Hypothalamus (tissue), 51 donors: Measurements from ENCODE around the gene ERC2.

Experiments
- DNase-seq, 51 donors: peaks; one replicate each; lab custom pipeline; 2025; lab: John Stamatoyannopoulos, UW

Gene ERC2

DNA sequence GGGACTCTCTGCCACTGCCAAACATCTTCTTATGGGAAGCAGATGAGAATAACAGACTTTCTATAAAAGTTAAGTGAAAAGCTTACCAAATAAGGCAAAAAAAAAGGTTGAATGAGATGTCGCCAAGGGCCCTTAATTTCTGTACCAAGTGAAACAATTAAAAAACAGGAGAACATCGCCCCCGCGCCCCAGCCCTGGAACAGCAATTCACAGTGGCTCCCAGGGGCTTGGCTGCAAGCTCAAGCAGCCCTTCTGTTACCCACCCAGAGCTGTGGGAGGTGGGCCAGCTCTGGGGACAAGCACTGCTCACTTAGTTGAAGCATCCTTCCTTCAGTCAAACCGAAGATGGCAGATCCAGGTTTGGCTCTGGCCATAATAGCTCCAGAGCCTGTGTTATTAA, 208.0 kb downstream of the ERC2 start:
- DNase-seq, result no peak

DNA sequence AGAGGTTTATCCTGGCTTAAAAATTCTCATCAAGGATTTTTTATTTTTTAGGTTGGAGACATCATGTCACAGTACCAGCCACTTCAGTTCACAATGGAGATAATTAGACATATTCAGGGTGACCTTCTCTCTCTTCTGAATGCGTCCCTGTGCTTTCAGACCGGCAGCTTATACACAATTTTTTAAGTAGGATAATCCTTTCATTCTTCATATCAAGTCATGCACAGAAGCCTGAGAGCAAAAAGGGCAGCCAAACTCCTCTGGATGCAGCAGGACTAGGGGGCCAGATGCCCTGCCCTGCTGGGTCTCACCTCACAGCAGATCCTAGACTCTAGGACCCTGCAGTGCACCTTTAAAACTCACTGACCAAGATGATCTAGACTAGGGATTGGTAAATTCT, 210.4 kb downstream of the ERC2 start:
- no peak for DNase-seq

DNA sequence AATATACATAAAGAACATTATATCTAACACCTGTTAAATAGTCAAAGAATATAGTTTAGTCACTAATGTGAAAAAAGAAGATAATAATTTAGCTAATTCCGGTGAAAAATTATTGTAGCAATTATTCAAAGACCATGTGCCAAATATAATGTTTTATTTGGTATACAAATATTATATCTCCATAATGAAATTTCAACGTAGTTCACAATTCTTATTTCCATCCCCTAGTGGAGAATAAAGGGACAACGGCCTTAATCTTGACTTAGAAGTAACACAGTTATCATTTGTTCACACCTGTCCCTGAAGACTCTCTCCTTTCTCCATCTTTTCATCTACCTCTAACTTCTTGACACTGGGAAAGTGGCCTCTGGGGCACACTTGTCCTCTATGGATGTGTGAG, 213.4 kb downstream of the ERC2 start:
- no peak for DNase-seq

DNA sequence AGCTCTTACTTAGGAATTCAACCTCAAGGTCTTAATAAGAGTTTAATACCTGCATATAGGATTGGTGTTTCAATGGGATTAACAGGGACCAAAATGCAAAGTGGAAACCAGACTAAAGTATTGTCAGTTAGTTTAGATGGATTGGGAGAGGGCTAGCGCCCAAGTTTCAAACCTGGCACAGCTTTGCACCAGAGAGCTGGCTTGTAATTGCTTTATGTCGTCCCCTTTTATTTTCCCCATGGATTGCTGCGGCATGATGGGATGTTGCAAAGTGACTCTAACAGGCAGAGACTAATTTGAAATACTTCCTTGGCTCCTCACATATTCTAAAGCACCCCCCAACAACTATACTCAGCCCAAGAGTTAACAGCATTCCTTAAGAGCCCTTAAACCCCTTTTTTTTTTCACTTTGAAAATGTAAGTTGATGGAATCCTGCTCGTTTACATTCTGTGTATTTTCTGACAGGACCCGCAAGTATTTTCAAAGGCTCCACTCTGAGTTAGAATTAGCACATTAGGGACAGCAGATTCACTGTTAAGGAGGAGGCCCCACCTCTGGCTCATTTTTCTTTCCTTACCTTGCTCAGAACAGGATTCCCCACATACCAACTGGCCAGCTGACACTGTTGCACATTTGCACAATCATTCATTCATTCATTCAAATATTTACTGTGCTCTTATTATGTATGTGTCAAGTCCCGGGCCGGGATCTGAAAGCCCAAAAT, 214.2 kb downstream of the ERC2 start:
- no peak for DNase-seq

DNA sequence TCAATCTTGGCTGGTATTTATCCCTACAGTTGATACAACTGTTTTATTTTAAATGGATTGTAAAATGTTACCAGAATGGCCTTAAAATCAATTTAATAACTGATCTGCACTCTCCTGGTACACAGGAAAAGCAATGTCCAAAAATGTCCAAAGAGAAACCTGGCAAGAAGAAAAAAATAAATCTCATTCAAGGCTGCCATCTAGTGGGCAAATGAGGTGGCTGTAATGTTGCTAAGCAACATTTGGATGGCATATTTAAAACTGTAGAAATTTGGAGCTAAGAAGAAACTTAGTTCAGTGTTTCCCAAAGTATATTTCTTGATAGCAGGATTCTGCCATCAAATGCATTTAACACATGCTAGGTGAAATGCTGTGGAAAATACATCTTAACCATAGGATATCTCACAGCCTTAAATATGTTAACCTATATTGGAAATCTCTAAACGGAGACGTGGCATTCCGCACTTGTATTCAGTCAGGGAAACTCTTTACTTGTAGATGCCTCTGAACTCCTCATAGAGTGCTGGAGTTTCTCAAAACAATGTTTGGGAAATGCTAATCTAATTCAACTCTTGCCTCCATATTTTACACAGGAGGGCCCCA, 216.8 kb downstream of the ERC2 start:
- peak in 13 of 51 donors; percentile 1 to 54 (median 9) for DNase-seq

DNA sequence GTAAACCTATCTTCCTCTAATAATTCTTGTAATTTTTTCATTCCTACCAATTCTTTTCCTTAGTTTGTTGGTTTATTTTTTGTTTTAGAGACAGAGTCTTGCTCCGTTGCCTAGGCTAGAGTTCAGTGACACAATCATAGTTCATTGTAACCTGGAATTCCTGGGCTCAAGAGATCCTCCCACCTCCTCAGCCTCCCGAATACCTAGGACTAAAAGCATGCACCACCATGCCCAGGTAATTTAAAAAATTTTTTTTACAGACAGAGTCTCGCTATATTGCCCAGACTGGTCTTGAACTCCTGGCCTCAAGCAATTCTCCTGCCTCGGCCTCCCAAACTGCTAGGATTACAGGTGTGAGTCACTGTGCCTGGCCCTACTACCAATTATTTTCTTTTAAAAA, 220.2 kb downstream of the ERC2 start:
- DNase-seq, result no peak

DNA sequence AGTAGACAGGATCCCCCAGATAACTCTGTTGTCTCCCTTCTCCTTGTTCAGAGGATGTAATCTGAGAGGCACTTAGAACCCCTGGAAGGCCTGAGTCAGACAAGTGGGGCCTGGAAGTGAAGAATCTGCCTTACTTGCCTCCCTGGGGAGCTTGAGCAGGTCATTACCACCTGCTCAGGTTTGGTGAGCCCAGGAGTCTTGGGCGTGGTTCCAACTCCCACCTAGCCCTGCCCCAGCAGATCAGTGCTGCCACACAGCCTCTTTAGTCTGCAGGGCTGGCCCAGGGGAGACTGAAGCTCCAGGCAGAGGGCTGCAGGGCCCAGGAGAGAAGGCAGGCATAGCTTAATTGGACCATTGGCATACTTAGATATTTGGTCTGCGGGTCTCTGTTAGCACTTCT, 230.0 kb downstream of the ERC2 start:
- no peak for DNase-seq

DNA sequence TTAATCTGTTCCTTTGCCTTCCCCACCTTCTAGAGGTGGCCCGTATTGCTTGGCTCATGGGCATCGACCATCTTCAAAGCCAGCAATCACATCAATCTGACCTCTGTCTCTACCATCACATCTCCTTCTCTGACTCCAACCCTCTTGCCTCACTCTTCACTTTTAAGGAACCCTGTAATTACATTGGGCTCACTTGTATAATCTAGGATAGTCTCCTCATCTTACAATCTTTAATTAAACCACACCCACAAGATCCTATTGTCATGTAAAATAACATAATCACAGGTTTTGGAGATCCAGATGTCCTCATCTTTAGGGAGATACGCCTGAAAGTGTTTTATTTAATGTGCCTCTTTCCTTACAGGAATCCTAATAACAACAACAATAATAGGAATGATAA, 234.5 kb downstream of the ERC2 start:
- DNase-seq, result no peak

DNA sequence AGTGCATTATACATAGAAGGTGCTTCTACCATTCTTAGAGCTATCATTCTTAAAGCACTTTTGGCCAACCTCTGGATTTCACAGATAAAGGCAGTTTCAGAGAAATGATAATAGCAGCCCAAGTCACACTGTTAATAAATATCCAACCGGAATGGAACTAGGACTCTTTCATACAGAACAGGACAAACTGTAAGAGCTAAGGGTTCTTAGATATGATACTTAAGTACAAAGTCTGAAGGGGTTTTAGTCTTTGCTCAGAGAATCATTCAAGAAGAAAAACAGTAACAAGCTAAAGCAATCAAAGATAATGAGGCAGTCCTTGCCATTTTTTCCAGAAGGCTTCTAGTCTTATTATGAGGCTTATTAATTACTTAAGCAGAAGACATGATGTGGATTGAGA, 239.0 kb downstream of the ERC2 start:
- no peak for DNase-seq

DNA sequence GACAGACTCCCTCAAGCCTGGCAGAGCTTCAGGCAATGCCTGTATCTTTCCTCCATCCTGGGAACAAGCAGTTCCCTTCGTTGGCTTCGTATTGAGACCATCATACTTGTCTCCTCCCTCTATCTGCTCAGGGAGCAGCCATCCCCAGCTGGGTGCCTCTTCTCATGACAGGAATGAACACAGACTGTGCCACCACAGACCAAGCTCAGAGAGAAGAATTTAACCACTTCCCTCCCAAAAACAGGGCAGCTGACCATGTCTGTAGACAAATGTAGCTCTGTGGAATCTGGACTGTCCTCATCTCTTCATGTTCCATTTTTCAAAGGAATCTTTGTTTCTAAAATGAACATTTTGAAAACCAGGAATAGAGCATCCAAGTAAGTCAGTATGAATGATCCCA, 245.4 kb downstream of the ERC2 start:
- peak in 3 of 51 donors; percentile 2 to 8 (median 8) for DNase-seq

DNA sequence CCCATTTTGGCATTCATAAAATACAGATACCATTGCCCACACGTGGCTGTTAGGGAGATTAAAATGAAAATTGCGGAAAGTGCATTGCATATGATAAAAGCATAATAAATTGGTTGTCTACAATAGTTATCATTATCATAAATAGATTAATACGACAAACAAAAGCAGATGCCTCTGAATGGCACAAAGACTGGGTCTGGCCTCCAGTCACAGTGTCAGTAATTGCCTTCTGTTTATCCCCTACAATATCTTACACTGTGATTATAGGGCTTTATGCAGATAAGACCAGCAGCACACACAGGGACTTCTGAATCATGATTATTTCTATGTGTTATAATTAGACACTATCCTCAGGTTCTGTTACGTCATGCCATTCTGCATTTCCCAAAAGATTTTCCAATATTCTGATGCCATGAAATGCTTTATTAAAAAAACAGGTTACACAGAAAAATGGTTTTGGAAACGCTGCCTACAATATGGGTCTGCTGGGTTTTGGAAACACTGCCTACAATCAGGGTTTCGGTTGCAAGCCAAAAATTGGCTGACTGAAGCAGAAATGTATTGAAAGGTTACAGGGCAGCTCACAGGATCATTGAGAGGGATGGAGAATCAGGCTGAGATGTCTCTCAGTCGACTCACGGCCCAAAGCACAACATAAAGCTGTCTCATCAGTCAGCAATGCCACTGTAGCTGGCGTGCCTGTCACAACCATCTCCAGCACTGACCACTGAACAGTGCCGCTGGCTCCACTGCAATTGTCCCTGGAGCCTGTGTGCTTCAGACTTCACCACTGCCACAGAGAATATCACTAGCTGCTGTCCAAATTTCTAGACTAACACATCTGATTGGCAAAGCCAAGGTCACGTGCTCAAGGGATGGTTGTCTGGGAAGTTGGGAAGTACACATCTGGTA, 248.1 kb downstream of the ERC2 start:
- peak in 3 of 51 donors; percentile 1 to 18 (median 5) for DNase-seq

DNA sequence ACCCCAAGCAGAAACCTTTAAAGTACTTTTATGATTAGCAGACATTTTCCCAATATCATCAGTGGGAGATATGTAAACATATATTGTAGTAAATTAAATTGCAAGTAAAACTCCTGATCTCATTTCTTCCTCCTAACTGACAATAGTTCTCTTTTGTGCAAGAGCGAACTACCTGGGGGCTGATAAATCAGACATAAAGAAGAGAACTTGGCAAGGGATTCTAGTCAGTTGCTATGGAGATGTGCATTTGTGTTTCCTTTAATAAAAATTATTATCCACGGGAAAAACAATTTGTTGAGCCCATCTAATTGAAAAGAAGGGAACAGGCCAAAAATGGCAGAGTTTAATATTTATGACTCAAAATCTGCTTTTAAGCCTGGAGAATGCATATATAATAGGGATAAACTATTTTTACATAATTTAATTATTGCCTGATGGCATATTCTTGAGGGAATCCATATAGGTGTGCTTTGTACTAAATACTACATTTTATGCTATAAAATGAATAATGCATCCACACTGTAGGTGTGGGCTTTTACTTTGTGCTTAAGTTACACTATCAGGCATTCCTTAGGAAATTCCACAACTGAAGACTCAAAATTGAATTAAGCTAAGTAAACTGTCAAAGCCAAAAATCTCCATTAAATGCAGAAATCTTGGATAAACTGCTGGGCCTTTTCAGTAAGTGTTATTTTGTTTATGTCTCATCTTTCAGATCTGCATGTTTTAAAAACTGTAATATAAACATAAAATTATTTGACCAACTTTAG, 258.1 kb downstream of the ERC2 start:
- DNase-seq, result no peak

DNA sequence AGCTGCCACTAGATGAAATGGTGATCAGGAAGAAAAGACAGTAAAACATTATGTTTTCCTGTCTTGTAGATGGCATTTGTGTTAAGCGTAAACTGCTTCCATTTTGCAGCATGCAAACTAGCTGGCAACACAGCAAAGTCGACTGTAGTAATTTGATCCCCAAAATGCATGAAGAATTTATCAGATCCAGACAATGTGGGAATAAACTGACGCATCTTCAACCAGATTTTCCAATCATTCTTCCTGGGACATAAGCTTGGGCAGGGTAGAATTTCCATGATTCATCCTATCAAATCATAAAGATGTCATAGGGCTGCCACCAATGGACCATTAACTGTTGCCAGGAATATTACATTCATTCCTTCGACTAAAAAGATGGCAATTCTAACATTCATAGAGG, 260.3 kb downstream of the ERC2 start:
- no peak for DNase-seq

DNA sequence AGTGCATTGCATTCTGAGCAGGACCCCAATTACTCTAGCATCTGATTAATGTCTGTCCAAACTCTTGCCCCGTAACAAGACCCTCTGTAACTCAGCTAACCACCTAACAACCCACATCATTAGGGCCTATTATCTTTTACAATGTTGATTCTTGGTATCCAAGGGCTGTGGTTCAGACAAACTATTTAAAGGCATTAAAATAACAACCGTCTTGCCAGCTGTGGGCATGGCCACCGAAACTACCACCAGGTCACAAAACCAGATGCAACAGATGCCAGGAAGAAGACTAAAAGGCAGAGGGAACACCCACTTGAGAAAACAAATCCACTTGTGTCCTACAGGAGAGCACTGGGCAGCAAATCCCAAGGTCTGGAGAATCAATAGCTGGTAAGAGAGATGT, 262.9 kb downstream of the ERC2 start:
- DNase-seq, result no peak

DNA sequence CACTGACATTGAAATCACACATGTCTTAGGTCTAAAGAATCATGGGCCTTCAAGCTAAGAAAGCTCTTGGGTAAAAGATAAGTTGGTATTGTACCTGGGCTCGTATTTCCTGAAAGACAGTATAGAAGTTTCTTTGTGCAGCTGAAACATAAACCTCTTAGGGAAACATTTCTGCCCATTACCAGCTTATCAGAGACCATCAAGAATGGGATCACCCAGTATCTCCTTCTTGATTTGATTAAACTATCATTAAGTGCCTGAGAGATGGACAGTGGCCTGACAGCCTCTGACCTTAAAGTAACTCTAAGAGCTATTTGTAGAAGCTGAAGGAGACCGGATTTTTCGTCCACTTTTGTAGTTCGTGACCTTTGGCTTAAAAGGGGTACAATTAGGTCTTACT, 265.3 kb downstream of the ERC2 start:
- DNase-seq, result no peak

DNA sequence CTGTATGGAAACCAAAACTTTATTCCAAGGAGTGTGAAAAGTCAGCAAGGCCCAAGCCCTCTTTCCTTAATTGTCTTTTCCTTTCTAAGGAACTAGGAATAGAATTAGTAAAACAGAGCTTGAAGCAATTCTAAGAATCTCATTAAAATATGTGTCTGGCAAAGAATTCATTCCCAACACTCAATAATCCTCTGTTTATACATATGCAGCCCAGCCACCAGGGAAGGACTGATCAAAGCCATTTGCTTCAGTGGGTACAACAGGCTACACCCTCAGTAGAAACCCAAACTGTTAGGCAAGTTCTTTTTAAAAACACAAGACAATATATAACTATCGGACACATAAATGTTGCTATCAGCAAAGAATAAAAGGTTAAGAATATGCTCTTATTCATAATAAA, 266.9 kb downstream of the ERC2 start:
- DNase-seq, result no peak

DNA sequence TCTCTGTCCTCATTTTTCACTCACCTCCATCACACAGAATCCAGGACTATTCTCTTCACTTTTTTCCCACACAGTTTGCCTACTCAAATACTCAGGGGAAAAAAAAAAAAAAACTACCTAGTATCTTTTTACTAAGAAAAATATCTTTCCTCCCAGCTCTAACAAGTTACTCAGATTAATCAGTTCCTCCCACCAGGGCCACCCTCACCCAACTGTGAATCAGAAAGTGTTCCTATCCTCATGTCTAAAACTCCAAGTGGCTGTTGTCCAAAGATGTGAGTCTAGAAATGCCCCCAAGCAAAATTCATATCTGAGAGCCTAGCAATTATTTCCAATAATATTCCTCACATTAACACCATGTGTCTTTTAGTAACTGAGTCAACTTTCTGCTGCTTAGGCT, 268.0 kb downstream of the ERC2 start:
- DNase-seq, result peak in 1 of 51 donors; percentile 26

DNA sequence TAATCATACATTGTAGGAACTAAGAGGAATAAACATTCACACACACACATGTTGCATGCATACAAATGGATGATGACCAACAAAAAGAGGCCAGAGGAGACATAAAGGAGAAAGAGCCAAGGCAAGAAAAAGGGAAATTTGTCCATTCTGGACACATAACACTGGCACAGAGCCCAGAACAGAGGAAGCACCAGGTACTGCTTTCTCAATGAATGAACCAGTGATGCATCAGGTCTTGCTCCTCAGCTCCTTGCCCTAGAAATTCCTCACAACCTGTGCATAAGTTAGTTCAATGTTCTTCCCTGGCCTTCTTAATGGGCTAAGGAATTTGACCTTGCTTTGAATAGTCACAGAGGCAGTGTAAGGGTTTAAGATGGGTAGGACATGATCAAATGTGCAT, 270.3 kb downstream of the ERC2 start:
- DNase-seq, result no peak

DNA sequence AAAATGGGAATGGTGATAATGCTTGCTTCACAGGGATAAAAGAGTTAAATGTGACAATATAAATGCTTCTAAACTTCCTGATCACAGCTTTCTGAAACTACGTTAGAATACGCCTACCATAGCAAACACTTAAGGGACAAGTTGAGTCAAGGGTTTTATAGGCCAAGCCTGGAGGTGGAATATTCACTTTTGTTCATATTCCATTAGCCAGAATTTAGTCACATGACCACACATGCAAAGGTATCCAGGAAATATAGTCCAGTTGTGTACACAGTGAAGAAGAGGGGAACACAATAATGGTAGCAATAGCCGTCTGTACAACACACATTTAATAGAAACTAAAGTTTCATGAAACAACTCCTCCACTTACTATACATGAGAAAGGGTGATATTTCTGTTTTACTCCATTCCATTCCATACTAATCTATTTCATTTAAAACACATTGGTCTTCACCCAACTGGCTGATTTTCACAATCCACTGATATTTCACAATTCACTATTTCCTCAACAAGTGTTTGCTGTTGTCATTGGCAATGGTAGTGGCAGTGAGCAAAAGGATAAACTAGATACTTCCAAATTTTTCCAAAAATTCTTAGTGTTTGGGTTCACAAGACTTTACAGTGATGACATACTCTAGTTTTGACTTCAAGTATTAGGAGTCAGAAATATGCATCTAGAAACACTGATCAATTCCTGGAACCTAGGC, 270.9 kb downstream of the ERC2 start:
- no peak for DNase-seq

DNA sequence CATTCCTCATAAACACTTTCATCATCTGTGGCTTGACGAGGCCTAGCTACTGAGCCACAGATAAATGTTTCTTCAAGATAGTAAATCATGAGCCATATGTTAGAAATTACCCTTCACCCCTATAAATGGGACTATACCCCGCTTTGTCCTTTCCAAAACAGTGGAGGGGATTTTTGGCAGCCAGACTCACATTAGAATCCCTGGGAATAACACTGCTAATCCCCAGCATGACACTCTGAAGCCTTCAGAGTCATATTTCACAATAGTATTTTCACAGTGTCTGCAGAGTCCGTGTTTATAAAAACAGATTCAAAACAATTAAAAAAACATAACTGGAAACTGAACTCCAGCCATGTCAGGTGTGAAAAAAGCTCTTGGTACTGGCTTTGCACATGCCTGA, 271.6 kb downstream of the ERC2 start:
- no peak for DNase-seq
